Colon (tissue), 2 donors: ENCODE results near the gene COA6.
"Not testable (repeated sequence)": the region's sequence is repeated elsewhere in the genome, so short reads cannot be mapped to it uniquely, and the experiment has no call there.

Experiments
- FAIRE-seq: peaks from 2 replicates; lab custom pipeline; 2012; peaks lifted over from hg19 to GRCh38; lab: Jason Lieb, UNC
- donor health status: control.
- donor health status: control.

Gene COA6

GRCh38 chr1:234373064-234373958, at the start of gene COA6:
Gene COA6, plus strand, starts transcription at chr1:234373456. Its CDS starts 11 bp downstream, at chr1:234373467.
- FAIRE-seq = no peak

GRCh38 chr1:234324821-234325220, 48.4 kb upstream of the COA6 start:
- FAIRE-seq = no peak

- no peak for FAIRE-seq
These were observed 47.3 kb upstream of the COA6 start for GRCh38 chr1:234325878-234326496.

- no peak for FAIRE-seq
These were observed 46.5 kb upstream of the COA6 start for GRCh38 chr1:234326497-234327366.

GRCh38 chr1:234327577-234328164, 45.6 kb upstream of the COA6 start:
- no peak for FAIRE-seq

- no peak for FAIRE-seq
These were observed 42.4 kb upstream of the COA6 start for GRCh38 chr1:234330843-234331215.

- no peak for FAIRE-seq
These were observed 41.7 kb upstream of the COA6 start for GRCh38 chr1:234331507-234331906.

- no peak for FAIRE-seq
These were observed 36.9 kb upstream of the COA6 start for GRCh38 chr1:234336359-234336758.

GRCh38 chr1:234337233-234337632, 36.0 kb upstream of the COA6 start:
- no peak for FAIRE-seq

- no peak for FAIRE-seq
These were observed 32.7 kb upstream of the COA6 start for GRCh38 chr1:234340528-234340927.

- FAIRE-seq = no peak
These were observed 30.5 kb upstream of the COA6 start for GRCh38 chr1:234342774-234343173.

- FAIRE-seq = no peak
These were observed 28.0 kb upstream of the COA6 start for GRCh38 chr1:234345237-234345636.

GRCh38 chr1:234348964-234349363, 24.3 kb upstream of the COA6 start:
- FAIRE-seq = no peak

- FAIRE-seq = no peak
These were observed 17.3 kb upstream of the COA6 start for GRCh38 chr1:234355782-234356510.

GRCh38 chr1:234356615-234357269, 16.5 kb upstream of the COA6 start:
- not testable (repeated sequence) for FAIRE-seq

GRCh38 chr1:234357831-234358230, 15.4 kb upstream of the COA6 start:
- no peak for FAIRE-seq

GRCh38 chr1:234361102-234361603, 12.1 kb upstream of the COA6 start:
- no peak for FAIRE-seq

- no peak for FAIRE-seq
These were observed 10.7 kb upstream of the COA6 start for GRCh38 chr1:234362558-234362957.

GRCh38 chr1:234368320-234369032, 4.8 kb upstream of the COA6 start:
- no peak for FAIRE-seq

GRCh38 chr1:234369033-234369430, 4.2 kb upstream of the COA6 start:
- no peak for FAIRE-seq
